Measurements from ENCODE around the gene ANAPC5.

DNA sequence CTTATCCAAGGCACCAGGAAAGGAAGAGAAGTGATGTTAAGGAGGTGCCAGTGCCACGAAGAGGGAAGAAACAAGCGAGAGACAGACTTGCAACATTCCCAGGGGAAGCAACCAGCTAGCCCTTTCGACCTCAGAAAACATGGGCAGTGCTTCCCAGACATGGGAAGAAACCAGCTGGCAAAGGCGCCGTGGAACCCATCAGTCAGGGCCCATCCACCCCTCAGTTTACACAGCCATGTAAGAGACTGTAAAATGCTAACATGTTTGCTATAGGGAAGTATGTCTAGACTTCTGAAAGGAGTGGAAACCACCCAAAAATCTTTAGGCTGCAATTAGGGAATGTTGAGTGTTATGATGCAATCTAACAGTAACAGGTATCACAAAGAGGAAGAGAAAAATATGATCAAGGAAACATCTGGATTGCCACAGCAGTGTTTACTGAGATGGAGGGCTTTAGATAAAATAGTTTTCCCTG lies 26.3 kb downstream of the ANAPC5 start:
- TF ChIP-seq, protein P1, sequence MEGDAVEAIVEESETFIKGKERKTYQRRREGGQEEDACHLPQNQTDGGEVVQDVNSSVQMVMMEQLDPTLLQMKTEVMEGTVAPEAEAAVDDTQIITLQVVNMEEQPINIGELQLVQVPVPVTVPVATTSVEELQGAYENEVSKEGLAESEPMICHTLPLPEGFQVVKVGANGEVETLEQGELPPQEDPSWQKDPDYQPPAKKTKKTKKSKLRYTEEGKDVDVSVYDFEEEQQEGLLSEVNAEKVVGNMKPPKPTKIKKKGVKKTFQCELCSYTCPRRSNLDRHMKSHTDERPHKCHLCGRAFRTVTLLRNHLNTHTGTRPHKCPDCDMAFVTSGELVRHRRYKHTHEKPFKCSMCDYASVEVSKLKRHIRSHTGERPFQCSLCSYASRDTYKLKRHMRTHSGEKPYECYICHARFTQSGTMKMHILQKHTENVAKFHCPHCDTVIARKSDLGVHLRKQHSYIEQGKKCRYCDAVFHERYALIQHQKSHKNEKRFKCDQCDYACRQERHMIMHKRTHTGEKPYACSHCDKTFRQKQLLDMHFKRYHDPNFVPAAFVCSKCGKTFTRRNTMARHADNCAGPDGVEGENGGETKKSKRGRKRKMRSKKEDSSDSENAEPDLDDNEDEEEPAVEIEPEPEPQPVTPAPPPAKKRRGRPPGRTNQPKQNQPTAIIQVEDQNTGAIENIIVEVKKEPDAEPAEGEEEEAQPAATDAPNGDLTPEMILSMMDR (IDR thresholded peaks at IDR 0.05): no peak
- TF ChIP-seq POLR2A (IDR thresholded peaks at IDR 0.05): no peak

Data from esophagus squamous epithelium (tissue), 4 donors.